KG1 (cell line): ENCODE results near the gene ORAI3.

ENCODE experiments used
- DNase-seq: peaks from one replicate; lab custom pipeline; 2025; lab: John Stamatoyannopoulos, UW

ORAI3 gene

GRCh38 chr16:30947859-30948666 lies 805 bp upstream of the ORAI3 start:
- DNase-seq: no peak

- no peak for DNase-seq
These were observed 1.0 kb downstream of the ORAI3 start for GRCh38 chr16:30949650-30950515.

- DNase-seq: no peak
These were observed 1.7 kb downstream of the ORAI3 start for GRCh38 chr16:30950516-30951065.

- no peak for DNase-seq
These were observed 2.3 kb downstream of the ORAI3 start for GRCh38 chr16:30951193-30951592.

- DNase-seq: no peak
These were observed 2.9 kb downstream of the ORAI3 start for GRCh38 chr16:30951750-30952149.

GRCh38 chr16:30953111-30953510 lies 4.2 kb downstream of the ORAI3 start:
- DNase-seq: no peak

- peak; percentile 59 for DNase-seq
These were observed 4.8 kb downstream of the ORAI3 start for GRCh38 chr16:30953511-30954124.

GRCh38 chr16:30954993-30955392 lies 6.1 kb downstream of the ORAI3 start:
- DNase-seq: no peak

GRCh38 chr16:30956601-30957455 lies 8.0 kb downstream of the ORAI3 start:
- peak; percentile 85 for DNase-seq

- peak; percentile 95 for DNase-seq
These were observed 8.7 kb downstream of the ORAI3 start, which contains the start of gene SETD1A for GRCh38 chr16:30957456-30958174. SETD1A (plus strand) TSS chr16:30957754; CDS start chr16:30958732, 978 bp downstream.

- DNase-seq: no peak
These were observed 9.6 kb downstream of the ORAI3 start for GRCh38 chr16:30958175-30959079.

GRCh38 chr16:30961384-30961783 lies 12.5 kb downstream of the ORAI3 start:
- no peak for DNase-seq

GRCh38 chr16:30963925-30964511 lies 15.2 kb downstream of the ORAI3 start:
- DNase-seq: no peak

- no peak for DNase-seq
These were observed 15.8 kb downstream of the ORAI3 start for GRCh38 chr16:30964574-30965226.

- no peak for DNase-seq
These were observed 16.6 kb downstream of the ORAI3 start for GRCh38 chr16:30965436-30965835.

GRCh38 chr16:30966033-30966619 lies 17.3 kb downstream of the ORAI3 start:
- DNase-seq: no peak

- no peak for DNase-seq
These were observed 18.9 kb downstream of the ORAI3 start for GRCh38 chr16:30967795-30968194.

GRCh38 chr16:30969246-30969842 lies 20.5 kb downstream of the ORAI3 start:
- DNase-seq: no peak
